Left ventricle myocardium inferior (tissue), 1 donor: ENCODE measurements around the gene ALMS1. TPM values are rescaled to one million over a fixed set of nuclear protein-coding genes. Genes with fewer than 3 reads are reported as not detected.

ENCODE experiments used
- DNase-seq: peaks from one replicate; pipeline ENCODE4 v3.0.0-alpha.2; 2020
- H3K27ac ChIP-seq: fragments of 200-600 bp; replicated peaks from 2 replicates; pipeline ENCODE4 v1.8.0; 2021
- H3K27me3 ChIP-seq: fragments of 200-600 bp; 2 replicates; pipeline ENCODE4 v1.8.0; 2021; ENCODE audit warnings: low read depth
- H3K36me3 ChIP-seq: fragments of 200-600 bp; 2 replicates; pipeline ENCODE4 v1.8.0; 2021
- H3K4me1 ChIP-seq: fragments of 200-600 bp; 2 replicates; pipeline ENCODE4 v1.8.0; 2021
- H3K4me3 ChIP-seq: fragments of 200-600 bp; 2 replicates; pipeline ENCODE4 v1.8.0; 2021; ENCODE audit warnings: mild to moderate bottlenecking, moderate library complexity
- H3K9me3 ChIP-seq: fragments of 200-600 bp; replicated peaks from 2 replicates; pipeline ENCODE4 v1.8.0; 2021
- intact Hi-C: fragments of 100-400 bp; cut with micrococcal nuclease; formaldehyde crosslinking; loops from one replicate; pipeline ENCODE4 v1.11.0; 2022
- long read RNA-seq: library from polyadenylated mRNA; unstranded; transcript quantifications from one replicate; pipeline ENCODE4 v2.0.0, GENCODE V29; 2021
- total RNA-seq: library from RNA; stranded (reverse); fragmentation: NEBNext Ultra II Directional; extraction: Animal tissue kit (Norgen Biotek cat#: 25700); gene quantifications from one replicate; pipeline ENCODE4 v1.2.1, GENCODE V29; 2021
- TF ChIP-seq, protein P1 (sequence below): fragments of 200-600 bp; IDR thresholded peaks from 2 replicates; pipeline ENCODE4 v1.8.0; 2021; ENCODE audit warnings: antibody characterized with exemption, mild to moderate bottlenecking, borderline replicate concordance
- donor health status: DM: no; HTN: yes; CAD: no; lungs with severe emphysema.

ALMS1 gene, protein sequence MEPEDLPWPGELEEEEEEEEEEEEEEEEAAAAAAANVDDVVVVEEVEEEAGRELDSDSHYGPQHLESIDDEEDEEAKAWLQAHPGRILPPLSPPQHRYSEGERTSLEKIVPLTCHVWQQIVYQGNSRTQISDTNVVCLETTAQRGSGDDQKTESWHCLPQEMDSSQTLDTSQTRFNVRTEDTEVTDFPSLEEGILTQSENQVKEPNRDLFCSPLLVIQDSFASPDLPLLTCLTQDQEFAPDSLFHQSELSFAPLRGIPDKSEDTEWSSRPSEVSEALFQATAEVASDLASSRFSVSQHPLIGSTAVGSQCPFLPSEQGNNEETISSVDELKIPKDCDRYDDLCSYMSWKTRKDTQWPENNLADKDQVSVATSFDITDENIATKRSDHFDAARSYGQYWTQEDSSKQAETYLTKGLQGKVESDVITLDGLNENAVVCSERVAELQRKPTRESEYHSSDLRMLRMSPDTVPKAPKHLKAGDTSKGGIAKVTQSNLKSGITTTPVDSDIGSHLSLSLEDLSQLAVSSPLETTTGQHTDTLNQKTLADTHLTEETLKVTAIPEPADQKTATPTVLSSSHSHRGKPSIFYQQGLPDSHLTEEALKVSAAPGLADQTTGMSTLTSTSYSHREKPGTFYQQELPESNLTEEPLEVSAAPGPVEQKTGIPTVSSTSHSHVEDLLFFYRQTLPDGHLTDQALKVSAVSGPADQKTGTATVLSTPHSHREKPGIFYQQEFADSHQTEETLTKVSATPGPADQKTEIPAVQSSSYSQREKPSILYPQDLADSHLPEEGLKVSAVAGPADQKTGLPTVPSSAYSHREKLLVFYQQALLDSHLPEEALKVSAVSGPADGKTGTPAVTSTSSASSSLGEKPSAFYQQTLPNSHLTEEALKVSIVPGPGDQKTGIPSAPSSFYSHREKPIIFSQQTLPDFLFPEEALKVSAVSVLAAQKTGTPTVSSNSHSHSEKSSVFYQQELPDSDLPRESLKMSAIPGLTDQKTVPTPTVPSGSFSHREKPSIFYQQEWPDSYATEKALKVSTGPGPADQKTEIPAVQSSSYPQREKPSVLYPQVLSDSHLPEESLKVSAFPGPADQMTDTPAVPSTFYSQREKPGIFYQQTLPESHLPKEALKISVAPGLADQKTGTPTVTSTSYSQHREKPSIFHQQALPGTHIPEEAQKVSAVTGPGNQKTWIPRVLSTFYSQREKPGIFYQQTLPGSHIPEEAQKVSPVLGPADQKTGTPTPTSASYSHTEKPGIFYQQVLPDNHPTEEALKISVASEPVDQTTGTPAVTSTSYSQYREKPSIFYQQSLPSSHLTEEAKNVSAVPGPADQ (N-terminal part only)
- total RNA-seq: 7.7 TPM
- long read RNA-seq: 0 reads

GRCh38 chr2:73385504-73386341 is at the start of gene ALMS1:
TSS of gene ALMS1 (plus strand) at chr2:73385836. CDS start at chr2:73385869, 33 bp downstream.
- peak within 1 kb of the TSS; percentile 96 for H3K27ac ChIP-seq
- TF ChIP-seq, protein P1, sequence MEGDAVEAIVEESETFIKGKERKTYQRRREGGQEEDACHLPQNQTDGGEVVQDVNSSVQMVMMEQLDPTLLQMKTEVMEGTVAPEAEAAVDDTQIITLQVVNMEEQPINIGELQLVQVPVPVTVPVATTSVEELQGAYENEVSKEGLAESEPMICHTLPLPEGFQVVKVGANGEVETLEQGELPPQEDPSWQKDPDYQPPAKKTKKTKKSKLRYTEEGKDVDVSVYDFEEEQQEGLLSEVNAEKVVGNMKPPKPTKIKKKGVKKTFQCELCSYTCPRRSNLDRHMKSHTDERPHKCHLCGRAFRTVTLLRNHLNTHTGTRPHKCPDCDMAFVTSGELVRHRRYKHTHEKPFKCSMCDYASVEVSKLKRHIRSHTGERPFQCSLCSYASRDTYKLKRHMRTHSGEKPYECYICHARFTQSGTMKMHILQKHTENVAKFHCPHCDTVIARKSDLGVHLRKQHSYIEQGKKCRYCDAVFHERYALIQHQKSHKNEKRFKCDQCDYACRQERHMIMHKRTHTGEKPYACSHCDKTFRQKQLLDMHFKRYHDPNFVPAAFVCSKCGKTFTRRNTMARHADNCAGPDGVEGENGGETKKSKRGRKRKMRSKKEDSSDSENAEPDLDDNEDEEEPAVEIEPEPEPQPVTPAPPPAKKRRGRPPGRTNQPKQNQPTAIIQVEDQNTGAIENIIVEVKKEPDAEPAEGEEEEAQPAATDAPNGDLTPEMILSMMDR: peak; percentile 54
- H3K4me3 ChIP-seq: peak within 1 kb of the TSS; percentile 89
- no peaks in the 10 kb centered on the region for H3K9me3 ChIP-seq
- no peaks in the 10 kb centered on the region for H3K36me3 ChIP-seq
- H3K4me1 ChIP-seq: peaks cover 25% of the 10 kb centered on the region
- peaks cover 4% of the 10 kb centered on the region for H3K27me3 ChIP-seq
- intact Hi-C loops: no loop called here
- DNase-seq: peak; percentile 88

DNA sequence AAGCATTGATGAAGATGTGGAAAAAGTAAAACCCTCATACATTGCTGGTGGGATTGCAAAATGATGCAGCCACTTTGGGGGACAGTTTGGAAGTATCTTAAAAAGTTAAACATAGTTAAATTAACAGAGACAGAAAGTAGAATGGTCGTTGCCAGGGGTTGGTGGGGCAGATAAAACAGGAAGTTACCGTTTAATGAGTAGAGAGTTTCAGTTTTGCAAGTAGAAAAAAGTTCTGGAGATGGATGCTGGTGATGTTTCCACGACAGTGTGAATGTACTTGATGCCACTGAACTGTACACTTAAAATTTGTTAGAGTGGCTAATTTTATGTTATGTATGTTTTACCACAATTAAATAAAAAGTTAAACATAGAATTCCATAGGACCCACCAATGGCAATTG is 47.8 kb upstream of the ALMS1 start:
- no peaks in the 10 kb centered on the region for H3K36me3 ChIP-seq
- no peaks in the 10 kb centered on the region for H3K4me1 ChIP-seq
- peaks cover 21% of the 10 kb centered on the region for H3K9me3 ChIP-seq
- intact Hi-C loops: no loop called here
- TF ChIP-seq, protein P1: no peak
- peaks cover 4% of the 10 kb centered on the region for H3K27me3 ChIP-seq
- H3K4me3 ChIP-seq: no peak overlapping the region
- DNase-seq: no peak
- H3K27ac ChIP-seq: no peak overlapping the region

DNA sequence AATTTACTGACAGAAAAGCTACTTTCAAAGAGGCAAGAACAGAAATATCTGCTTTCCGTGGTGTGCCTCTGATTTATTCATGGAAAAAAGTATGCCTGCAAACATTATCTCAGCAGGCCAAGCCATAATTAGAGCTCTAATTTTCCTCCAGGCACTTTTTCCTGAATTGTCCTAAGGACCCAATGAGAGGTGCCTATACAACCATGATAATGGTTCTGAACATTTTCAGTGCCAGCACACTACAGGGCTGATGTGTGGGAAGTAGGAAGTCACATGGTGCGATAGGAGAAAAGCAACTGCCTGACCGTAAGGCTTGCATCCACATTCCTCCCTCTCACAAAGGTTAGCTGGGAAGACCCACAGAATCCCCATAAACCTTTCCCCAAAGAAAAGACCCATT is 46.4 kb upstream of the ALMS1 start:
- Histone ChIP-seq H3K4me3 (no peak overlapping the region), H3K4me1 (no peaks in the 10 kb centered on the region), H3K27ac (no peak overlapping the region), H3K27me3 (peaks cover 4% of the 10 kb centered on the region), H3K9me3 (peaks cover 18% of the 10 kb centered on the region), H3K36me3 (no peaks in the 10 kb centered on the region)
- TF ChIP-seq, protein P1: no peak
- intact Hi-C loops: no loop called here
- DNase-seq: no peak

DNA sequence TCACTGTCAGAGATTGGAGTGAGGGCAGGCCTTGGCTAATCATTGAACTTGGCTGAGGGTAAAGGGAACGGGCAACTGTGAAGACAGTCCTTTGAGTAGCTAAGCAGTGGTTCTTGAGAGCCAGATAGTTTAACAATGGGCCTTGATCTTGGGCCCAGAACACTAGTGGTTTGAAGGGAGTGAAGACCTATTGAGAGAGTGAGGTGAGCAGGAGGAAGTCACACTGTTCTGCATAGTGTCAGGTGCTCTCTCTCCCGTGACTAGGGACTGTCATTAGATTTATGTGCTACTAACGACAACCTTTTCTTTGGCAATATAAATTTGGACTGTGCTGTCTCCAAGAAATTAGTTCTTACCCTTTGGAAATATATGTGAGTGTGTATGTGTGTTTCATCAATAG is 44.6 kb upstream of the ALMS1 start:
- Histone ChIP-seq H3K36me3 (no peaks in the 10 kb centered on the region), H3K4me3 (no peak overlapping the region), H3K27ac (no peak overlapping the region), H3K9me3 (no peaks in the 10 kb centered on the region), H3K27me3 (peaks cover 4% of the 10 kb centered on the region), H3K4me1 (no peaks in the 10 kb centered on the region)
- DNase-seq: no peak
- TF ChIP-seq, protein P1: no peak
- intact Hi-C loops: no loop called here
